Measurements from ENCODE around the gene PIAS1.
"Not testable (repeated sequence)": the region's sequence is repeated elsewhere in the genome, so short reads cannot be mapped to it uniquely, and the experiment has no call there.

The PIAS1 gene

DNA sequence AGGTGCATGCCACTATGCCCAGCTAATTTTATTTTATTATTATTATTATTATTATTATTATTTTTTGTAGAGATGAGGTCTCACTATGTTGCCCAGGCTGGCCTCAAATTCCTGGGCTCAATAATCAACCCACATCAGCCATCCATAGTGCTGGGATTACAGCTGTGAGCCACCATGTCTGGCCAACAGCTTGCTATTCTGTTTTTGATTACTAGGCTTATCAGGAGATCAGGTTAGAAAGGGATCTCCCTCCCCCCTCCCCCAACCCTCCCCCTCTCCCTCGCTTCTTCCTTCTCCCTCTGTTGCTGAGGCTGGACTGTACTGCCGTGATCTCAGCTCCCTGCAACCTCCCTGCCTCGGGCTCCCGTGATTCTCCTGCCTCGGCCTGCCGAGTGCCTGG lies 166.9 kb downstream of the PIAS1 start:
- no peak for DNase-seq

DNA sequence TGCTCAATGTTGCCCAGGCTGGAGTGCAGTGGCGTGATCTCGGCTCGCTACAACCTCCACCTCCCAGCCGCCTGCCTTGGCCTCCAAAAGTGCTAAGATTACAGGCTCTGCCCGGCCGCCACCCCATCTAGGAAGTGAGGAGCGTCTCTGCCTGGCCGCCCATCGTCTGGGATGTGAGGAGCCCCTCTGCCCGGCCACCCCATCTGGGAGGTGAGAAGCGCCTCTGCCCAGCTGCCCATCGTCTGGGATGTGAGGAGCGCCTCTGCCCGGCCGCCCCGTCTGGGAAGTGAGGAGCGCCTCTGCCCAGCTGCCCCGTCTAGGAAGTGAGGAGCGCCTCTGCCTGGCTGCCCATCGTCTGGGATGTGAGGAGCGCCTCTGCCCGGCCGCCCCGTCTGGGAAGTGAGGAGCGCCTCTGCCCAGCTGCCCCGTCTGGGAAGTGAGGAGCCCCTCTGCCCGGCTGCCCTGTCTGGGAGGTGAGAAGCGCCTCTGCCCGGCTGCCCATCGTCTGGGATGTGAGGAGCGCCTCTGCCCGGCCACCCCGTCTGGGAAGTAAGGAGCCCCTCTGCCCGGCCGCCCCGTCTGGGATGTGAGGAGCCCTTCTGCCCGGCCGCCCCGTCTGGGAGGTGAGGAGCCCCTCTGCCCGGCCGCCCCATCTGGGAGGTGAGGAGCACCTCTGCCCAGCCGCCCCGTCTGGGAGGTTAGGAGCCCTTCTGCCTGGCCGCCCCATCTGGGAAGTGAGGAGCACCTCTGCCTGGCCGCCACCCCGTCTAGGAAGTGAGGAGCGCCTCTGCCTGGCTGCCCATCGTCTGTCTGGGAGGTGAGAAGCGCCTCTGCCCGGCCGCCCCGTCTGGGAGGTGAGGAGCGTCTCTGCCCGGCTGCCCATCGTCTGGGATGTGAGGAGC lies 167.7 kb downstream of the PIAS1 start:
- DNase-seq: not testable (repeated sequence)

DNA sequence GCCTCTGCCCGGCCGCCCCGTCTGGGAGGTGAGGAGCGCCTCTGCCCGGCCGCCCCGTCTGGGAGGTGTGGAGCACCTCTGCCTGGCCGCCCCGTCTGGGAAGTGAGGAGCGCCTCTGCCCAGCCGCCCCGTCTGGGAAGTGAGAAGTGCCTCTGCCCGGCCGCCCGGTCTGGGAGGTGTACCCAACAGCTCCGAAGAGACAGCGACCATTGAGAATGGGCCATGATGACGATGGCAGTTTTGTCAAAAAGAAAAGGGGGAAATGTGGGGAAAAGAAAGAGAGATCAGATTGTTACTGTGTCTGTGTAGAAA lies 168.3 kb downstream of the PIAS1 start:
- not testable (repeated sequence) for DNase-seq

DNA sequence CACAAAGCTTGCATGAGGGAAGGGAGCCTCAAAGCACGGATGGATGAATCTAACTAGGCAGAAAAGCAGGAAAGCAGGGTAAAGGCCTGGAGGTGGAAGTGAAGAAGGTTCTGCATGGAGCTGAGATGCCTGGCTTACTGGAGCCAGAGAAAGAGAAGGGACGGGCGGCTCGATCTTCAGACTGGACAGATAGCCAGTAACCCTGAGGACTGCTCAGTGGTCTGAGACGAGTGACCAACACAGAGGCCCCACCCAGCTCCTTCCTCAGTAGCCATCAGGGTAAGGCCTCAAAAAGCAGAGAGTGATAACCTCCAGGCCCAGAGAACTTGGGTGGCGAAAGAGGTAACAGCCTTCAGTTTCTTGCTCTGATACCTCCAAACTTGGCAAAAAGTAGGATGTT lies 169.1 kb downstream of the PIAS1 start:
- no peak for DNase-seq

DNA sequence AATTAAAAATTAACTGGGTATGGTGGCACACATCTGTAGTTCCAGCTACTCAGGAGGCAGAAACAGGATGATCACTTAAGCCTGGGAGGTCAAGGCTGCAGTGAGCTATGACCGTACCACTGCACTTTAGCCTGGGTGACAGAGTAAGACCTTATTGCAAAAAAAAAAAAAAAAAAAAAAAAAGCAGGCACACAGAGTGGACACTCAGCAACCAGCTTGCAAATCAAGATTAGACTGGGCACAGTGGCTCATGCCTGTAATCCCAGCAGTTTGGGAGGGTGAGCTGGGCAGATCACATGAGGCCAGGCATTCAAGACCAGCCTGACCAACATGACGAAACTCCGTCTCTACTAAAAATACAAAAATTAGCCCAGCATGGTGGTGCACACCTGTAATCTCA lies 170.0 kb downstream of the PIAS1 start:
- no peak for DNase-seq

DNA sequence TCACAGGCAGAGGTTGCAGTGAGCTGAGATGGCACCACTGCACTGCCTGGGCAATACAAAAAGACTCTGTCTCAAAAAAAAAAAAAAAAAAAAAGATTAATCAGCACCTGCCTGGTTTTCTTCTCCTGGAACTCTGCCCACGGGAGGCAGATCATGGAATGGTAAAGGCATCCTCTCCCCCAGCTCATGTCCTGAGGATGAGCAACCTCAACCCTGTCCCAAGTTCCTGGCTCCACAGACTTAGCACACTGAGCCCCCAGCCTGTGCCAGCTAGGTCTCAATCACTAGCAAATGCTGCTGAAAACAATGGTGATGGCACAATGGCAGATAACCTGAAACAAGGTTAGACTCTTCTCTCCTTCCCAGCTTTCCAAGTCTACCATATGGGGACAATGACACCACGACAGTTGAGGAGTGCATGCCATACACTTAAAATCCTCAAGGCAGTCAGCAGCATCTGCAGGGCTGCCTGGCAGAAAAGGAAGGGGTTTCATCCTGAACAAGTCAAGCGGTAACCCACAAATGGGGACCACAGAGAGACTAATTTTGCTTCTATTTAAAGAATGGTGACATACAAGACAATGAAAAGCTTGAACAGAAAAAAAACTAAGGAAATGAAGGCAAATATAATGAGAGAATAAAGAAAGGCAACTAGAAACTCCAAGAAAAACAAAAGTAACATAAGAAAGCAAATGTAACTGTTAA lies 170.6 kb downstream of the PIAS1 start:
- DNase-seq: no peak

DNA sequence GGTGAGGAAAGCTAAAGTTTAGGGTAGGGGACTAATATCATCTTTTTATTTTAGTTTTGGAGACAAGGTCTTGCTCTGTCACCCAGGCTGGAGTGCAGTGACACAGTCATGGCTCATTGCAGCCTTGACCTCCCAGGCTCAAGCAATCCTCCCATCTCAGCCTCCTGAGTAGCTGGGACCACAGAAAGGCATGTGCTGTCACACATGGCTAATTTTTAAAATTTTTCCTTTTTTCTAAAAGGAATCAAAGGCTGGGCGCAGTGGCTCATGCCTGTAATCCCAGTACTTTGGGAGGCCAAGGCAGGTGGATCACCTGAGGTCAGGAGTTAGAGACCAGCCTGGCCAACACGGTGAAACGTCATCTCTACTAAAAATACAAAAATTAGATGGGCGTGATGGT lies 171.3 kb downstream of the PIAS1 start:
- DNase-seq: not testable (repeated sequence)

DNA sequence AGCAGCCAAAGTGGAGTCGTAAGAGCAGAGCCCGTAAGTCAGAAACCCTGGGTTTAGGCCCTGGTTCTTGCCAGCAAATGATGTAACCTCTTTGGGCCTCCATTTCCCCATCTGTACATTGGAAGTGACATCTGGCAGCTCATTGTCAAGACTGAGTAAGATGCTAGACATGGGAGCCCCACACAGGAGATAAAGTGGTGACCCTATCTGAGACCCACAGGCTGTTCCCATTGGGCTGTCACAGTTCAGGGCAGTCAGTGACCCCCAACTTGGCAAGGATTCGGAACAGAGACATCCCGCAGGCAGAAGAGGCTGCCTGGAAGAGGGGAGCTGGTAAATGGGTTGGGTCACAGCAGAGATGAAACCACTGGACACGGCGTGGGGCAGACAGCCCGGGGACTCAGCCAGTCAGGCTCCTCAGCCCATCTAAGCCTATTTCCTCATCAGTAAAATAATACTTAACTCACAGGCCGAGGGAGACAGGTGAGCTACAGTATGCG lies 173.6 kb downstream of the PIAS1 start:
- no peak for DNase-seq

DNA sequence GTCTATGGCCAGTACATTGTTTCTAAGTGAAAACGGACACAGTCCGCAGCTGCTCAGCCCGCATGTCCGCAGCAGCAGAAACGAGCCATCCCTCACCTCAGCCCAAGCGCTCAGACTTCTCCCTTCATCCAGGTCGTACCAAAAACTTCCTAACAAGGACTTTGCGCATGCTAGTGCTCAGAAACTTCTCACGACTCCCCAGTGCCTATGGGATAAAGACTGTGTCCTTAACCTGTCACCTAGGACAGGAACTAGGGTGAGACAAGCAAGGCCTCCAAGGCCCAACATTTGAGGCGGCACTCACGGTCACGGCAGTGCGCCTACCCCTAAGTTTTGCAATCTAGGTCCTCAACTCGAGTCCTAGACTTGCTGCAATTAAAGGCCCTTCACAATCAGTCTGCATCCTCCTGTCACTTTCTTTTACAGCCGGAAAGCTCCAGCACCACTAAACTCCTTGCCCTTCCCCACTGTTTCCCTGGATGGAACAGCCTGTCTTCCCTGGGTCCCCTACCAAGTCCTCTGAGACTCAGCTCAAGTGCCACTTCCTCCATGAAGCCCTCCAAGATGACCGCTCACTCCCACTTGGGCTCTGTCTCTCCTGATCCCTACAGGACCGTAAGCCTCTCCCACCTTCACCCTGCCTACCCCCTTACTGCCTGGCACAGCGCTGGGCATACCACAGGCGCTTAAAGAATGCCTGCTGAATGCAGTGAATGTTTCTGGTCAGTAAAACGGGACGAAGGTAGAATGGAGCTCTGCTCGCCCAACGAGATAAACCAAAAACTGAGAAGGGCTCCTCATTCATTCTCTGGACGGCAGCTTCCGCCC lies 174.2 kb downstream of the PIAS1 start:
- DNase-seq: peak; percentile 23

DNA sequence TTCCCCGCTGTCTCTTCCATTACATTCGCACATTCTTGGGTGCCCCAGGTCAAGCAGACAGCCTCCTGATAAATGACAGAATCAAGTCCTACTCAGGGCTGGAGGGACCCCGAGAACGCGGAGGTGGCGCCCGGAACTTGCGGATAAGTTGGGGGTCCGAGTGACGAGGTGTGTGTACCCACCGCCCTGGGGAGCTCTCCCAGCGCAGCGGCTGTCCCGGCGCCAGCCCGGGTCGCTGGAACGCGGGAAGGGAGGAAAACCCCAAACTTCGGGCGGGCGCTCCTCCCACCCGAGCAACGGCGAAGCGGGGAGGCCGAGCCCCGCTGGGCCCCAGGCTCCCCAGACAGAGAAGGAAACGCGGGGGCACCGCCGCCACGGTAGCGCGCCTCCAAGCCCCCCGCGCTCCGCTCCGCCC lies 174.9 kb downstream of the PIAS1 start:
- no peak for DNase-seq

DNA sequence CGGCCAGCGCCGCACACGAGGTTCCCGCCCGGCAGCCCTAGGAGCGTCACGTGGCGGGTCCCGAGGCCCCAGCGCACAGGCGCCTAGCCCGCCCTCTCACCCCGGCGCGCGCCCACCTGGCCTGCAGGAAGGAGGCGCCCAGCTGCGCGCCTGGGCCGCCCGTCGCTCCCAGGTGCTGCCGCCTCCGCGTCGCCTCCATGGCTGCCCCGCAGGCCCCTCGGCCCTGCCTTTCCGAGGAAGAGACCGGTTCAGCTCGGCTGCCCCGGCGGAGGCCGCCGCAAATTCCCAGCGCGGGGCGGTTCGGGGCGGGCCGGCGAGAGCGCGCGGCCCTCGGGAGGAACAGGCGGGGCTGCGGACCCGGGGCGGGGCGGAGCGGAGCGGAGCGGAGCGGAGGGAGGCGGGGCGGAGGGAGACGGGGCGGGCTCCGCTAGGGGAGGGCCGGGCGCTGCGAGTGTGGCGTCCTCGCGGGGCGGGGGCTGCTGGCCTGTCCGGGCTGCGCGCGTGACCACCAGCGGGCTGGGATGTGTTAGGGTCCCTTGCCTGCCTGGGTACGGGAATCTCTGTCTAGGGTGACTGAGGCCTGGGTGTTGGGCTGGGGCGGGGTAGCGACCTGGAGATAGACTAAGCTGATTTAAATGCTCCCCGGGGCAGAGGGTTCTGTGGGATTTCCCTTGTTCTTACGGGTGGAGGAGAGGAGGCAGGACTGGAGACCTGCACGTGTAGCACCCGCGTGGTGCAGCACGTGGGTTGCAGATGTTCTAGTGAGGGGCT lies 175.5 kb downstream of the PIAS1 start, which contains the start of gene CLN6:
Gene CLN6, minus strand, starts transcription at position 343 of the 771 bp plus-strand sequence. Its CDS starts 144 bp downstream, at position 199.
- DNase-seq: peak; percentile 82

DNA sequence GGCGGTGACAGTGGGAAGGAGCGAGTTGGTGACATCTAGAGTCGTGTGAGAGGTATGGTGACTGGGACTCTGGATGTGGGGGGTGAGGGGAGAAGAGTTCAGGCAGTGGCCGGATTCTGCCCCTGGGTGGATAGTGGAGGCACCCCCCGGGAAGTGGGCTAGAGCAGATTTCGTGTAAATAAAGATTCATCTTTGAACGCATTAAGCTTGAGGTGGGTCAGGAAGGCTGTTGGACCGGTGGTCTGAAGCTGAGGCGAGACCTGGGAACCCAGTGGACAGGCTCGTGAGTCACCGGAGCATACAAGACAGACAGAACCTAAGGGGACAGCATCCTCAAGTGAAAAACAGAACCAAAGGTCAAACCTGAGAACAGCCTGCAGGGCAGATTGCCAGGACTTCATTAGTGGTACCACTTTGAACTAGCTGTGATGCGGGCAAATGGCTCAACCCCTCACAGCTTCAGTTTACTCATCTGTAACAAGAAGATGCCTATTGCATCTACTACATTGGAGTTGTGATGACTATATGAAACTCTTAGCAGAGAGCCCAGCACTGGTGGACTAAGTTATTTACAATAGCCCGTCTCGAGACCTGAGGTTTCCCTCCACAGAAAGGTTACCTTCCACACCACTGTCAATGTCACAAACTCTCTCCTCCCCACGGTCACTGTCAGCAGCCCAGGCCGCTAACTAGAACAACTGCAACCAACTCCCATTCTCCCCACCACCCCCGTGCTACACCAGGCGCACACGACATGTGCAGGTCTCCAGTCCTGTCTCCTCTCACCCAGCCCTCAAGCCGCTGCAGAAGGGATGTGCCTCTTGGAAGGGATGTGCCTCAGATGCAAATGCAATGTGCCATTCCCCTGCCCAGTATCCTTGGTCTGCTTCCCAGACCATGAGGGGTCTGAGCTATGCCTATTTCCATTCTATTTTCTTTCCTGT lies 176.3 kb downstream of the PIAS1 start:
- DNase-seq: no peak

DNA sequence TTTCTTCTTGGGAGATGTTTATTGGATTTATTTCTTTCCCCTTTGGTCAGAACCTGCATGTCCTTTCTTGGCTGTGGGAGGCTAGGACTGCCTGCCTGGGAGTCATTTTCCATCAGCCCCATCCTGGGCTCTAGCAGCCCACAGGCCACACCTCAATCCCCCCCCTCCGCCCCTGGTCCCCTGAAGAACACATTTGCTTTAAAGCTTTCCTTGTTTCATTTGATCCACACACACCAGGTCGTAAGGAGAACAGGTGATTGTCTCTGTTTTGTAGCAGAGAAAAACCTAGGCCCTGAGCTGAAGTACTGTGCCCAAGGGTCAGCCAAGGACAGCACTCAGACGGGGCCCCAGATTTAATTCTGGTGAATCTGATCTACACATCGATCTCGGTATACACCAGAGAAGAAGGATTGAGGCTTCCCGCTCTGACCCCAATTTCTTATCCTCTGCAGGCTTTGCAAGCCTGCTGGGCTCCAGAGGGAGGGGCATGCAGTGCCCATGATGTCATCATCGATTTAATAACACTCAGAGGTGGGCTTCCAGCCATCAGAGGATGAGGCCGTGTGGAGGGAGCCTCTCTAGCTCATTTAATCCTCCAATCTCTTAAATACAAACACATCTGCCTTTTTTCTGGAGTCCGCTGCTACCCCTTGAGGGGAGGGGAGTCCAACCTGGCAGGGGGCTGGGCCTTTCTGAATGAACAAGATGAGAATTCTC lies 177.1 kb downstream of the PIAS1 start:
- no peak for DNase-seq

DNA sequence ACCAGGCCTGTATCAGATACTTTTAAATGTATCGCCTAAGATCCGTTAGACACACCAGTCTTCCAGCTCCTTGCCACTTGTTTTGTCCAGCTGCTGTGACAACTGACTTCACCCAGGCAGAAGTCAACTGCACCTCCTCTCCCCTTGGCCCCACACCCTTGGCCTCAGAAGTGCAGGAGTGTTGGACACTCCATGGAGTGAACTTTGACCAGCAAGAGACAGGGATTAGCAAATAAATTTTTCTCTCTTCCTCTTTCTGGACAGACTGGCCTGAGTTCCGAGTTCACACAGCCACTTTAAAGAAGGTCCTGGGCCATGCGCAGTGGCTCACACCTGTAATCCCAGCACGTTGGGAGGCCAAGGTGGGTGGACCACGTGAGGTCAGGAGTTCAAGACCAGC lies 178.3 kb downstream of the PIAS1 start:
- no peak for DNase-seq

DNA sequence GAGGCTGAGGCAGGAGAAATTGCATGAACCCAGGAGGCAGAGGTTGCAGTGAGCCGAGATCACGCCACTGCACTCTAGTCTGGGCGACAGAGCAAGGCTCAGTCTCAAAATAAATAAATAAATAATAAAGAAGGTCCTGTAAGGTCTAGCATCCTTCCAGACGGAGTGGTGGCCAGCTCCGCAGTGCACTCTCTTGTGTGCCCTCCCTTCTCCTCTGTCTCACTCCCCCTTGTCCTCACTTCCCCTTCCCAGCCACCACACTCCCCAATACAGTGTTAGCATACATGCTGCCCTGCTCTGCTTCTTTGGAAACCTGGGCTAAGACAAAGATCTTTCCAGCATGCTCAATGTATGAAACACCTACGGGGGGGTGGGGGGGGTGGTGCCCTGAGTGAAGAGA lies 178.8 kb downstream of the PIAS1 start:
- no peak for DNase-seq

DNA sequence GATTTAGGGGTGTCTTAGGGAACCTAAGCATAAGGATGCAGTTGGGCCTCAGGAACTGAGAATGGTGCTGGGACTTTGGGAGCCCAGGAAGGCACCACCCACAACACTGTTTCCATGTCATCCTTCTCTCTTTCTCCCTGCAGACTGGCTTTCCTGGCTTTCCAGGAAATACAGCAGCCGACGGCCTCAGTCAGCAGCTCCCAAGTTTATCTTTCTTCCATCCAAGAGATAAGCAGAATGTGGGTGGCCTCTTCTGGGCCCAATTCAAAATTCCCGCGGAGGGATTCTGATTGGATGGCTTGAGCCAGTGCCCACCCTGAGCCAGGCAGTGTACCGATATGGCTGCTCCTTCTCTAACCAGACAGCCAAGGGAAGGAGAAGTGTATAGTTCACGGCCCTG lies 179.9 kb downstream of the PIAS1 start:
- no peak for DNase-seq

DNA sequence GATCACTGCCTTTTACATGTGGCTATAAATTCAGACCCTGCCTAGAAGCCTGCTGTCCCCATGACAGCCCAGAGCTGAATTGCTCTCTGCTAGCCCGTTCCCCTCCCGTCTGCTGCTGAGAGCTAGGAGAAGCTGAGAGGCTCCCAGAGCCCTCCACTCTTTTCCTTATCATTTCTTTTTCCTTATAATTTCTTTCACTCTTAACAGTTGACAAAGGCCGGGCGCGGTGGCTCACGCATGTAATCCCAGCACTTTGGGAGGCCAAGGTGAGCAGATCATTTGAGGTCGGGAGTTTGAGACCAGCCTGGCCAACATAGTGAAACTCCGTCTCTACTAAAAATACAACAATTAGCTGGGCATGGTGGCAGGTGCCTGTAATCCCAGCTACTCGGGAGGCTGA lies 180.4 kb downstream of the PIAS1 start:
- not testable (repeated sequence) for DNase-seq

DNA sequence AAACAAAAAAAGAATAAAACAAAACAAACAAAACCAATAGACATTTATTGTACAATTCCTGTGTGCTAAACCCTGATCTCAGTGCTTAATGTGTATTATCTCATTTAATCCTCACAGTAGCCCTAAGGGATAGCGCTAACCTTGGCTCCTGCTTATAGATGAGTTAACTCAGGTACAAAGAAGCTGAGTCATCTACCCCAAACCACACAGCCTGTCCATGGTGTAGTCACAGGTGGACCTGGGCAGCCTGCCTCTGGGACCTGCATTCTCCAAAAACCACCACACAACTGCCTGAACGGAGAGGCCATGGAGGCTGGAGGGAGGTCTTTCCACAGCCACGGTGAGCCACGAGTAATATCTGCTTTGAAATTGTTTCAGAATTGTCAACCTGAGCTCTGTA lies 180.9 kb downstream of the PIAS1 start:
- no peak for DNase-seq

DNA sequence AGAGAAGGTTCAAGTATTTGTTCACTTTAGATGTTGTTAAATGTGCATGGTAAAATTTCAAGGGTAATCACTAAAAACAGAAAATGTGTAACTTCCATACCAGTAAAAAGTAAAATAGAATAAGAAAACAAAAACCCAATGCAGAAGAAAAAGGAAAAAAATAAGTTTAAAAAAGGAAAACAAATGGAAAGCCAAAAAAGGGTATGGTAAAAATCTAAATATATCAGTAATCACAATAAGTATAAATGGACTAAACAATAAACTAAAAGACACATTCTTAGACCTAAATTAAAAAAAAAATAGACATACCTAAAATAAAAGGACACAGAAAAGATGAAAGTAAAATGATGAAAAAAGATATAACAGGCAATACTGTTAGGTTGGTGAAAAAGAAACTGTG lies 184.9 kb downstream of the PIAS1 start:
- no peak for DNase-seq

All from fibroblast of skin of back (primary cell).